AG09309 (cell line): ENCODE data around the gene PA2G4.
A peak's percentile ranks its signal among the peaks of the same experiment; 100 is the strongest.

ENCODE experiments used
- DNase-seq: peaks from one replicate; pipeline ENCODE4 v3.0.0-alpha.2; 2010; ENCODE audit warnings: low read depth
- H3K4me3 ChIP-seq: 2 replicates; pipeline ENCODE4 v1.5.1; 2011; ENCODE audit warnings: mild to moderate bottlenecking, low read depth, low read length, moderate library complexity; ENCODE audit not compliant: control insufficient read depth
- TF ChIP-seq, protein P1 (sequence below): IDR thresholded peaks from 2 replicates; pipeline ENCODE4 v1.5.1; 2011; ENCODE audit warnings: mild to moderate bottlenecking, low read depth, low read length, inconsistent platforms; ENCODE audit not compliant: insufficient read depth, control insufficient read depth; ENCODE audit errors: missing control alignments

Gene PA2G4

DNA sequence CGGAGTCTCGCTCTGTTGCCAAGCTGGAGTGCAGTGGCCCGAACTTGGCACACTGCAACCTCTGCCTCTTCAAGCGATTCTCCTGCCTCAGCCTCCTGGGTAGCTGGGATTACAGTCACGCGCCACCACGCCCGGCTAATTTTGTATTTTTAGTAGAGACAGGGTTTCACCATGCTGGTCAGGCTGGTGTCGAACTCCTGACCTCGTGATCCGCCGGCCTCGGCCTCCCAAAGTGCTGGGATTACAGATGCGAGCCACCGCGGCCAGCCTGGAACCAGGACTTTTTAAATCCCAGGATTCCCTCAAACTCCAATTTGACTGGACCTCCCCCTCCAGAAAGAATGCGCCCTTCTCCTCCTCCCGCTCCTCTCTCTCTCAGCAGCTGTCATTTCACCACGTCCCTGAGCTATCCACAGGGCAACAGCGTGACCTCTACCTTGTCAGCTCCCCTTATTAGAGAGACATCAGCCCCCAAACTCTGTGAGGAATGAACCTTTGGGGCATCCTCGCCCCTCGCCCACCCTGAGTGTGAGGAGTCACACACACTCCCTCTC, 25.7 kb downstream of the PA2G4 start:
- no peak for DNase-seq
- H3K4me3 ChIP-seq: peak overlapping the region; percentile 95
- TF ChIP-seq, protein P1, sequence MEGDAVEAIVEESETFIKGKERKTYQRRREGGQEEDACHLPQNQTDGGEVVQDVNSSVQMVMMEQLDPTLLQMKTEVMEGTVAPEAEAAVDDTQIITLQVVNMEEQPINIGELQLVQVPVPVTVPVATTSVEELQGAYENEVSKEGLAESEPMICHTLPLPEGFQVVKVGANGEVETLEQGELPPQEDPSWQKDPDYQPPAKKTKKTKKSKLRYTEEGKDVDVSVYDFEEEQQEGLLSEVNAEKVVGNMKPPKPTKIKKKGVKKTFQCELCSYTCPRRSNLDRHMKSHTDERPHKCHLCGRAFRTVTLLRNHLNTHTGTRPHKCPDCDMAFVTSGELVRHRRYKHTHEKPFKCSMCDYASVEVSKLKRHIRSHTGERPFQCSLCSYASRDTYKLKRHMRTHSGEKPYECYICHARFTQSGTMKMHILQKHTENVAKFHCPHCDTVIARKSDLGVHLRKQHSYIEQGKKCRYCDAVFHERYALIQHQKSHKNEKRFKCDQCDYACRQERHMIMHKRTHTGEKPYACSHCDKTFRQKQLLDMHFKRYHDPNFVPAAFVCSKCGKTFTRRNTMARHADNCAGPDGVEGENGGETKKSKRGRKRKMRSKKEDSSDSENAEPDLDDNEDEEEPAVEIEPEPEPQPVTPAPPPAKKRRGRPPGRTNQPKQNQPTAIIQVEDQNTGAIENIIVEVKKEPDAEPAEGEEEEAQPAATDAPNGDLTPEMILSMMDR: no peak

- TF ChIP-seq, protein P1: no peak
- no peak overlapping the region for H3K4me3 ChIP-seq
- no peak for DNase-seq
These were observed 26.5 kb downstream of the PA2G4 start for GRCh38 chr12:56130876-56131275.

DNA sequence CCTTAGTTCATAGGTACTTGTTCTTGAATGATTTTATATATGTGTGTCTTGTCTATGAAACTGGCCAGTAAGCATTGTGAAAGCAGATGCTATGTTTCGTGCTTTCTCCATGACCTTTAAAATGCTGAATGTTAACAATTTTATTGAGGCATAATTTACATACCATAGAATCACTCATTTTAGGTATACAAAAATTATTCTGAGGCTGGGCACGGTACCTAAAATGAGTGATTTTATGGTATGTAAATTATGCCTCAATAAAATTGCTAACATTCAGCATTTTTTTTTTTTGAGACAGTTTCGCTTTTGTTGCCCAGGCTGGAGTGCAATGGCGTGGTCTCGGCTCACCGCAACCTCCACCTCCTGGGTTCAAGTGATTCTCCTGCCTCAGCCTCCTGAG, 30.5 kb downstream of the PA2G4 start:
- TF ChIP-seq, protein P1: no peak
- H3K4me3 ChIP-seq: no peak overlapping the region
- DNase-seq: no peak

- no peak overlapping the region for H3K4me3 ChIP-seq
- DNase-seq: no peak
- TF ChIP-seq, protein P1: no peak
These were observed 33.7 kb downstream of the PA2G4 start for GRCh38 chr12:56137853-56138571.

- TF ChIP-seq, protein P1: no peak
- no peak overlapping the region for H3K4me3 ChIP-seq
- no peak for DNase-seq
These were observed 37.8 kb downstream of the PA2G4 start for GRCh38 chr12:56141946-56142784.

GRCh38 chr12:56143217-56143616, 38.9 kb downstream of the PA2G4 start:
- no peak for DNase-seq
- H3K4me3 ChIP-seq: no peak overlapping the region
- TF ChIP-seq, protein P1: no peak
